Esophagus squamous epithelium (tissue), 4 donors: ENCODE results near the gene DCAF10.

ENCODE experiments used
- CTCF ChIP-seq, 6 experiments: fragments of 450-650 bp in 4 of 6; fragments of 200-600 bp in 2 of 6; sonication (generic) in 2 of 6; IDR thresholded peaks; one replicate each; pipeline ENCODE4 v1.5.1; 2016 to 2019; ENCODE audit warnings: antibody characterized with exemption in 6 of 6, mild to moderate bottlenecking in 4 of 6, moderate library complexity in 4 of 6
- POLR2A ChIP-seq, 4 donors: fragments of 450-650 bp; IDR thresholded peaks; one replicate each; pipeline ENCODE4 v1.6.1; 2017; ENCODE audit warnings: antibody characterized with exemption in 4 of 4, mild to moderate bottlenecking in 4 of 4, moderate library complexity in 3 of 4

- TF ChIP-seq CTCF (IDR thresholded peaks at IDR 0.05) (no peak), POLR2A (IDR thresholded peaks at IDR 0.05) (no peak)
These were observed 35.2 kb downstream of the DCAF10 start for GRCh38 chr9:37835821-37836220.
